ENCODE data around the gene FOXO3. TPM values are rescaled to one million over a fixed set of nuclear protein-coding genes. Genes with fewer than 3 reads are reported as not detected.

FOXO3 gene
- total and polyA plus RNA-seq, 7 donors, result 13.8 to 84.7 (median 66.4) TPM

GRCh38 chr6:108581237-108581931 is 20.7 kb downstream of the FOXO3 start:
- no peaks in the 10 kb centered on the region for H3K9me3 ChIP-seq
- peak; percentile 85 for DNase-seq
- no peak overlapping the region for H3K4me3 ChIP-seq
- peak overlapping the region; percentile 71 to 85 (median 78) for H3K27ac ChIP-seq
- peaks cover 0 to 4% (median 0%) of the 10 kb centered on the region in 4 donors for H3K36me3 ChIP-seq
- H3K4me1 ChIP-seq, result peaks cover 0 to 98% (median 96%) of the 10 kb centered on the region in 4 donors
- WGBS, 2 donors, result 35 to 68% methylated on average over 3 of the region's 3 CpGs
- intact Hi-C loops (cut with DNase I), result no loop called here
- TF ChIP-seq POLR2AphosphoS5 (IDR thresholded peaks at IDR 0.05) (peak; percentile 43 to 69 (median 50)), CTCF (IDR thresholded peaks at IDR 0.05) (no peak)
- H3K27me3 ChIP-seq, result no peaks in the 10 kb centered on the region

- Histone ChIP-seq H3K27ac (peak overlapping the region; percentile 71 to 85 (median 78)), H3K4me1 (peaks cover 0 to 98% (median 96%) of the 10 kb centered on the region in 4 donors), H3K36me3 (peaks cover 0 to 4% (median 0%) of the 10 kb centered on the region in 4 donors), H3K9me3 (no peaks in the 10 kb centered on the region), H3K4me3 (no peak overlapping the region), H3K27me3 (no peaks in the 10 kb centered on the region)
- intact Hi-C loops (cut with DNase I), result no loop called here
- 37 to 47% methylated on average over 1 of the region's 1 CpG for WGBS, 2 donors
- no peak for DNase-seq
- TF ChIP-seq CTCF (IDR thresholded peaks at IDR 0.05) (no peak), POLR2A (IDR thresholded peaks at IDR 0.05) (no peak), POLR2AphosphoS5 (IDR thresholded peaks at IDR 0.05) (no peak), EP300 (IDR thresholded peaks at IDR 0.05) (no peak)
These were observed 21.3 kb downstream of the FOXO3 start for GRCh38 chr6:108581932-108582475.

GRCh38 chr6:108582618-108583017 is 21.9 kb downstream of the FOXO3 start:
- Histone ChIP-seq H3K27me3 (no peaks in the 10 kb centered on the region), H3K27ac (peak overlapping the region; percentile 71 to 85 (median 78)), H3K4me1 (peaks cover 0 to 98% (median 96%) of the 10 kb centered on the region in 4 donors), H3K36me3 (peaks cover 0 to 4% (median 0%) of the 10 kb centered on the region in 4 donors), H3K4me3 (no peak overlapping the region), H3K9me3 (no peaks in the 10 kb centered on the region)
- no peak for DNase-seq
- intact Hi-C loops (cut with DNase I), result no loop called here
- TF ChIP-seq POLR2A (IDR thresholded peaks at IDR 0.05), result no peak
- no peak for TF ChIP-seq POLR2AphosphoS5 (IDR thresholded peaks at IDR 0.05)
- TF ChIP-seq EP300 (IDR thresholded peaks at IDR 0.05), result no peak
- TF ChIP-seq CTCF (IDR thresholded peaks at IDR 0.05), result no peak
- WGBS, 2 donors, result 78 to 79% methylated on average over 3 of the region's 3 CpGs

GRCh38 chr6:108584323-108584722 is 23.6 kb downstream of the FOXO3 start:
- Histone ChIP-seq H3K27me3 (no peaks in the 10 kb centered on the region), H3K4me3 (no peak overlapping the region), H3K9me3 (no peaks in the 10 kb centered on the region), H3K27ac (peak overlapping the region; percentile 71 to 85 (median 78)), H3K4me1 (peaks cover 2 to 98% (median 96%) of the 10 kb centered on the region in 4 donors), H3K36me3 (no peaks in the 10 kb centered on the region)
- DNase-seq, result no peak
- TF ChIP-seq POLR2AphosphoS5 (IDR thresholded peaks at IDR 0.05) (peak; percentile 23 to 76 (median 44)), EP300 (IDR thresholded peaks at IDR 0.05) (no peak)
- WGBS, 2 donors, result 84 to 88% methylated on average over 5 of the region's 5 CpGs
- intact Hi-C loops (cut with DNase I), result no loop called here

- intact Hi-C loops (cut with DNase I), result no loop called here
- Histone ChIP-seq H3K4me1 (peaks cover 2 to 98% (median 96%) of the 10 kb centered on the region in 4 donors), H3K4me3 (no peak overlapping the region), H3K27me3 (no peaks in the 10 kb centered on the region), H3K9me3 (no peaks in the 10 kb centered on the region), H3K36me3 (no peaks in the 10 kb centered on the region), H3K27ac (peak overlapping the region; percentile 81 to 90 (median 86))
- TF ChIP-seq POLR2A (IDR thresholded peaks at IDR 0.05) (no peak), POLR2AphosphoS5 (IDR thresholded peaks at IDR 0.05) (no peak), EP300 (IDR thresholded peaks at IDR 0.05) (no peak), CTCF (IDR thresholded peaks at IDR 0.05) (no peak)
- WGBS, 2 donors, result 91 to 92% methylated on average over 2 of the region's 2 CpGs
- DNase-seq, result no peak
These were observed 24.6 kb downstream of the FOXO3 start for GRCh38 chr6:108585359-108585758.
